CD14-positive monocyte (primary cell): ENCODE results near the gene KCTD16. TPM values are rescaled to one million over a fixed set of nuclear protein-coding genes. Genes with fewer than 3 reads are reported as not detected.

Experiments used
- DNase-seq, 3 donors: peaks; one replicate each; pipeline ENCODE4 v3.0.0-alpha.2; 2011 to 2022
- H2AFZ ChIP-seq: 2 replicates; pipeline ENCODE4 v1.6.0; 2012; ENCODE audit warnings: mild to moderate bottlenecking, low read depth, low read length, inconsistent platforms; ENCODE audit not compliant: insufficient read depth, poor library complexity, severe bottlenecking
- H3K27ac ChIP-seq, 2 donors: 1 replicate in 1 of 2; 2 replicates in 1 of 2; pipeline ENCODE4 v1.5.1; 2012 to 2013; ENCODE audit warnings: low read length in 2 of 2, control low read depth in 1 of 2, inconsistent platforms in 1 of 2, low read depth in 1 of 2, mild to moderate bottlenecking in 1 of 2
- H3K27me3 ChIP-seq, 2 donors: one replicate each; pipeline versions ENCODE4 v1.6.0 to v1.6.1; 2011 to 2013; ENCODE audit warnings: low read length in 2 of 2; ENCODE audit not compliant: control insufficient read depth in 2 of 2, insufficient read depth in 2 of 2
- H3K36me3 ChIP-seq, 2 donors: replicated peaks in 1 of 2; 1 replicate in 1 of 2; 2 replicates in 1 of 2; pipeline versions ENCODE4 v1.5.1 to v1.6.1; 2012 to 2013; ENCODE audit warnings: low read length in 2 of 2, control low read depth in 1 of 2, inconsistent platforms in 1 of 2, mild to moderate bottlenecking in 1 of 2; ENCODE audit not compliant: insufficient read depth in 2 of 2, control insufficient read depth in 1 of 2
- H3K4me1 ChIP-seq, 2 donors: 1 replicate in 1 of 2; 2 replicates in 1 of 2; pipeline versions ENCODE4 v1.5.1 to v1.6.1; 2012 to 2013; ENCODE audit warnings: low read length in 2 of 2, control low read depth in 1 of 2, inconsistent platforms in 1 of 2, mild to moderate bottlenecking in 1 of 2, moderate library complexity in 1 of 2; ENCODE audit not compliant: insufficient read depth in 2 of 2, control insufficient read depth in 1 of 2
- H3K4me2 ChIP-seq: replicated peaks from 2 replicates; pipeline ENCODE3; 2012; ENCODE audit warnings: low read length, moderate library complexity, mild to moderate bottlenecking; ENCODE audit not compliant: poor library complexity, severe bottlenecking; ENCODE audit errors: extremely low read depth
- H3K4me3 ChIP-seq, 3 experiments: fragments of 200-600 bp in 1 of 3; sonication (generic) in 1 of 3; replicated peaks in 1 of 3; 1 replicate in 2 of 3; 2 replicates in 1 of 3; pipeline ENCODE4 v1.5.1; 2011 to 2013; ENCODE audit warnings: low read length in 3 of 3, mild to moderate bottlenecking in 3 of 3, control low read depth in 2 of 3, low read depth in 2 of 3, inconsistent platforms in 1 of 3, moderate library complexity in 1 of 3
- H3K79me2 ChIP-seq: 2 replicates; pipeline ENCODE4 v1.6.0; 2012; ENCODE audit warnings: mild to moderate bottlenecking, control low read depth, inconsistent platforms, low read length, moderate library complexity; ENCODE audit not compliant: insufficient read depth
- H3K9ac ChIP-seq: 2 replicates; pipeline ENCODE4 v1.6.0; 2017; ENCODE audit warnings: low read length, mild to moderate bottlenecking; ENCODE audit not compliant: insufficient read depth, poor library complexity, severe bottlenecking
- H3K9me3 ChIP-seq, 2 donors: replicated peaks in 1 of 2; 1 replicate in 1 of 2; 2 replicates in 1 of 2; pipeline versions ENCODE4 v1.5.1 to v1.6.1; 2012 to 2013; ENCODE audit warnings: low read length in 2 of 2, control low read depth in 1 of 2; ENCODE audit not compliant: control insufficient read depth in 1 of 2, insufficient read depth in 1 of 2
- H4K20me1 ChIP-seq: 2 replicates; pipeline ENCODE4 v1.6.0; 2012; ENCODE audit warnings: mild to moderate bottlenecking, low read length, control low read depth, moderate library complexity; ENCODE audit not compliant: insufficient read depth
- H3K27ac Mint-ChIP-seq, 7 donors: one replicate each; pipeline ENCODE4 v1.8.0; 2020; ENCODE audit warnings: mild to moderate bottlenecking in 7 of 7, mixed read lengths in 7 of 7, moderate library complexity in 6 of 7, inconsistent platforms in 2 of 7
- H3K27me3 Mint-ChIP-seq, 3 donors: one replicate each; pipeline ENCODE4 v1.8.0; 2021 to 2022; ENCODE audit warnings: low read depth in 3 of 3, mild to moderate bottlenecking in 3 of 3, mixed read lengths in 3 of 3, moderate library complexity in 3 of 3, inconsistent platforms in 1 of 3
- H3K36me3 Mint-ChIP-seq, 2 donors: one replicate each; pipeline ENCODE4 v1.8.0; 2020; ENCODE audit warnings: mixed read lengths in 2 of 2, inconsistent platforms in 1 of 2, mild to moderate bottlenecking in 1 of 2
- H3K4me1 Mint-ChIP-seq: one replicate; pipeline ENCODE4 v1.8.0; 2020; ENCODE audit warnings: mild to moderate bottlenecking, mixed read lengths
- H3K4me3 Mint-ChIP-seq, 2 donors: one replicate each; pipeline ENCODE4 v1.8.0; 2020; ENCODE audit warnings: mild to moderate bottlenecking in 2 of 2, mixed read lengths in 2 of 2, moderate library complexity in 1 of 2
- H3K9me3 Mint-ChIP-seq, 7 donors: one replicate each; pipeline ENCODE4 v1.8.0; 2020 to 2022; ENCODE audit warnings: mixed read lengths in 7 of 7, mild to moderate bottlenecking in 6 of 7, moderate library complexity in 6 of 7, inconsistent platforms in 2 of 7
- WGBS: methylation state at CpG from one replicate; pipeline ENCODE4 v1.1.5; 2013; ENCODE audit warnings: missing lambda C conversion rate; ENCODE audit not compliant: insufficient coverage; 5-methylcytosine and 5-hydroxymethylcytosine counted together
- intact Hi-C, 2 donors: fragments of 100-400 bp; cut with micrococcal nuclease; formaldehyde crosslinking; loops; one replicate each; pipeline versions ENCODE4 v1.15.0 to v1.15.1; 2023
- polyA plus RNA-seq, 3 donors: library from polyadenylated mRNA; depleted of rRNA in 1 of 3; unstranded in 2 of 3; stranded (reverse) in 1 of 3; fragments of 300-500 nt in 2 of 3; fragments of >200 nt in 1 of 3; fragmentation: Illumina TruSeq in 2 of 3; gene quantifications; 1 replicate in 2 of 3; 2 replicates in 1 of 3; pipeline ENCODE4 v1.2.3, GENCODE V29; 2012 to 2021
- TF ChIP-seq, protein P1 (sequence below): fragments of 200-600 bp; IDR thresholded peaks from one replicate; pipeline ENCODE4 v1.8.0; 2022; ENCODE audit warnings: antibody characterized with exemption, mild to moderate bottlenecking

KCTD16 gene
- polyA plus RNA-seq, 3 donors, result not detected

GRCh38 chr5:144128844-144129243 lies 41.8 kb upstream of the KCTD16 start:
- H3K4me1 ChIP-seq, result peaks cover 0 to 8% of the 10 kb centered on the region in 2 donors
- no peak overlapping the region for H3K9ac ChIP-seq
- no peak overlapping the region for H3K4me3 ChIP-seq
- H3K79me2 ChIP-seq, result no peaks in the 10 kb centered on the region
- no peak overlapping the region for H3K27ac ChIP-seq
- DNase-seq, result no peak
- H3K27ac Mint-ChIP-seq, result no peak overlapping the region
- H3K36me3 ChIP-seq, result no peaks in the 10 kb centered on the region
- no peak overlapping the region for H3K4me2 ChIP-seq
- H3K4me1 Mint-ChIP-seq, result peaks cover 9% of the 10 kb centered on the region
- no peak overlapping the region for H2AFZ ChIP-seq
- intact Hi-C loops, result no loop called here
- H3K27me3 ChIP-seq, result no peaks in the 10 kb centered on the region
- 89% methylated on average over 3 of the region's 4 CpGs for WGBS
- peaks cover 0 to 6% (median 2%) of the 10 kb centered on the region in 7 donors for H3K9me3 Mint-ChIP-seq
- H3K36me3 Mint-ChIP-seq, result no peaks in the 10 kb centered on the region
- H4K20me1 ChIP-seq, result no peaks in the 10 kb centered on the region
- H3K27me3 Mint-ChIP-seq, result peaks cover 0 to 5% (median 1%) of the 10 kb centered on the region in 3 donors
- TF ChIP-seq, protein P1, sequence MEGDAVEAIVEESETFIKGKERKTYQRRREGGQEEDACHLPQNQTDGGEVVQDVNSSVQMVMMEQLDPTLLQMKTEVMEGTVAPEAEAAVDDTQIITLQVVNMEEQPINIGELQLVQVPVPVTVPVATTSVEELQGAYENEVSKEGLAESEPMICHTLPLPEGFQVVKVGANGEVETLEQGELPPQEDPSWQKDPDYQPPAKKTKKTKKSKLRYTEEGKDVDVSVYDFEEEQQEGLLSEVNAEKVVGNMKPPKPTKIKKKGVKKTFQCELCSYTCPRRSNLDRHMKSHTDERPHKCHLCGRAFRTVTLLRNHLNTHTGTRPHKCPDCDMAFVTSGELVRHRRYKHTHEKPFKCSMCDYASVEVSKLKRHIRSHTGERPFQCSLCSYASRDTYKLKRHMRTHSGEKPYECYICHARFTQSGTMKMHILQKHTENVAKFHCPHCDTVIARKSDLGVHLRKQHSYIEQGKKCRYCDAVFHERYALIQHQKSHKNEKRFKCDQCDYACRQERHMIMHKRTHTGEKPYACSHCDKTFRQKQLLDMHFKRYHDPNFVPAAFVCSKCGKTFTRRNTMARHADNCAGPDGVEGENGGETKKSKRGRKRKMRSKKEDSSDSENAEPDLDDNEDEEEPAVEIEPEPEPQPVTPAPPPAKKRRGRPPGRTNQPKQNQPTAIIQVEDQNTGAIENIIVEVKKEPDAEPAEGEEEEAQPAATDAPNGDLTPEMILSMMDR, result no peak
- no peak overlapping the region for H3K4me3 Mint-ChIP-seq
- H3K9me3 ChIP-seq, result no peaks in the 10 kb centered on the region

DNA sequence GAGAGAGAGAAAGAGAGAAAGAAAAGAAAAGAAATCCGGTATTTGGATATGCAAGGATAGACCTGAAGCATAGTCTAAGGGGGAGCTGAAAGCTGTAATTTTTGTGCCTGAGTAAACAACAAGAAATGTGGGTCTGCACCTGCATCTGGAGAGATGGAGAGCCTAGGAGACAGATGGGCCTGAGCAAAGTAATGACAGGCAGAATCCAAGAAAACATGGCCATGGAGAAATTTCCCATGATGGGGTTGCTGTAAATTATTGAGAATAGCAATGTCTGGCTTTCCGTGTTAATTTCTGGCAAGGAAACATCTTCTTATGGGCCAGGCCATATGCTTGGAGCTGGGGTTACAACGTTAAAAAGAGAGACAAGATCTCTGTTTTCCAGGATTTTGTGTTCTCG lies 40.4 kb upstream of the KCTD16 start:
- H3K27ac Mint-ChIP-seq, result no peak overlapping the region
- H3K4me3 Mint-ChIP-seq, result no peak overlapping the region
- 100% methylated on average over 1 of the region's 4 CpGs for WGBS

More for the DNA sequence above, 40.4 kb upstream of the KCTD16 start:
- H3K4me1 ChIP-seq, result peaks cover 0 to 8% of the 10 kb centered on the region in 2 donors
- H2AFZ ChIP-seq, result no peak overlapping the region
- DNase-seq, result no peak
- no peak overlapping the region for H3K4me2 ChIP-seq
- H3K36me3 ChIP-seq, result no peaks in the 10 kb centered on the region
- no peak overlapping the region for H3K27ac ChIP-seq
- H3K4me3 ChIP-seq, result no peak overlapping the region
- peaks cover 2 to 5% (median 4%) of the 10 kb centered on the region in 3 donors for H3K27me3 Mint-ChIP-seq
- no peaks in the 10 kb centered on the region for H3K79me2 ChIP-seq
- H4K20me1 ChIP-seq, result no peaks in the 10 kb centered on the region
- TF ChIP-seq, protein P1, result no peak
- peaks cover 0 to 3% of the 10 kb centered on the region in 2 donors for H3K27me3 ChIP-seq
- no peak overlapping the region for H3K9ac ChIP-seq
- H3K36me3 Mint-ChIP-seq, result no peaks in the 10 kb centered on the region
- intact Hi-C loops, result no loop called here
- peaks cover 0 to 6% (median 2%) of the 10 kb centered on the region in 7 donors for H3K9me3 Mint-ChIP-seq
- H3K4me1 Mint-ChIP-seq, result peaks cover 13% of the 10 kb centered on the region
- H3K9me3 ChIP-seq, result no peaks in the 10 kb centered on the region
